Mucosa of rectum (tissue), 2 donors: ENCODE measurements around the gene NQO2.

Experiments
- H3K27ac ChIP-seq, 2 donors: one replicate each; pipeline ENCODE4 v1.7.0; 2013; ENCODE audit warnings: inconsistent platforms in 2 of 2, low read depth in 2 of 2, low read length in 2 of 2
- H3K27me3 ChIP-seq, 2 donors: one replicate each; pipeline ENCODE4 v1.7.0; 2013; ENCODE audit warnings: low read length in 2 of 2; ENCODE audit not compliant: control insufficient read depth in 2 of 2, insufficient read depth in 2 of 2
- H3K36me3 ChIP-seq, 2 donors: one replicate each; pipeline ENCODE4 v1.7.0; 2013; ENCODE audit warnings: low read length in 2 of 2; ENCODE audit not compliant: control insufficient read depth in 2 of 2, insufficient read depth in 2 of 2
- H3K4me1 ChIP-seq, 2 donors: one replicate each; pipeline ENCODE4 v1.7.0; 2013; ENCODE audit warnings: low read length in 2 of 2, mild to moderate bottlenecking in 1 of 2; ENCODE audit not compliant: control insufficient read depth in 2 of 2, insufficient read depth in 2 of 2
- H3K4me3 ChIP-seq, 2 donors: one replicate each; pipeline ENCODE4 v1.7.0; 2013; ENCODE audit warnings: low read length in 2 of 2
- H3K9ac ChIP-seq, 2 donors: one replicate each; pipeline ENCODE4 v1.7.0; 2013; ENCODE audit warnings: low read length in 2 of 2, low read depth in 1 of 2, mild to moderate bottlenecking in 1 of 2
- H3K9me3 ChIP-seq, 2 donors: one replicate each; pipeline ENCODE4 v1.7.0; 2013; ENCODE audit warnings: low read length in 2 of 2; ENCODE audit not compliant: control insufficient read depth in 2 of 2
- donor health status: healthy.
- donor health status: Normal muscosa, but diverticular disease.

Gene NQO2

GRCh38 chr6:2959909-2960719 is 39.6 kb upstream of the NQO2 start:
- H3K36me3 ChIP-seq: peaks cover 9 to 19% of the 10 kb centered on the region in 2 donors
- H3K9ac ChIP-seq: no peak overlapping the region
- H3K4me3 ChIP-seq: no peak overlapping the region
- H3K27me3 ChIP-seq: no peaks in the 10 kb centered on the region
- H3K4me1 ChIP-seq: peaks cover 18 to 29% of the 10 kb centered on the region in 2 donors
- H3K9me3 ChIP-seq: no peaks in the 10 kb centered on the region
- peak overlapping the region in 1 of 2 donors; percentile 32 for H3K27ac ChIP-seq

GRCh38 chr6:2960935-2961334 is 38.8 kb upstream of the NQO2 start:
- Histone ChIP-seq H3K4me1 (peaks cover 18 to 29% of the 10 kb centered on the region in 2 donors), H3K36me3 (peaks cover 10 to 18% of the 10 kb centered on the region in 2 donors), H3K27me3 (no peaks in the 10 kb centered on the region), H3K4me3 (no peak overlapping the region), H3K9ac (no peak overlapping the region), H3K9me3 (no peaks in the 10 kb centered on the region), H3K27ac (peak overlapping the region in 1 of 2 donors; percentile 32)

DNA sequence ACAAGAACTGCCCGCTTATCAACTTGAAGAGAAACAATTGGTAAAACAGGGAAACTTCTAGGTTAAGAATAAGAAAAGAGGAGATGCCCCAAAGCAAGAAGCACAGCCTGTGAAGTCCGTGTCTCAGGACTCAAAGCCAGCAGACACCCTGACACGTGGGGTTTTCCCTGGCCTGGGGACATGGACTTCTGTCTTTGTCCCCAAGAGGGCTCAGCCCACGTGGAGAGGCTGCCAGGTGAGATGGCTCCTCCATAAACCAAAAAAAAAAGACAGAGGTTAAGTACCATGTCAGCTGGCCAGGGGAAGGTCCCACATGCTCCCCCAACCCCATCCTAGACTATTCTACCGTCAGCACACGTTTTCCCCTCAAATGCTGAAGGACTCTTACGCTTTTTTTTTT is 38.2 kb upstream of the NQO2 start:
- Histone ChIP-seq H3K4me3 (peak overlapping the region; percentile 9 to 37), H3K9ac (peak overlapping the region in 1 of 2 donors; percentile 63), H3K27ac (peak overlapping the region; percentile 35 to 70), H3K27me3 (no peaks in the 10 kb centered on the region), H3K4me1 (peaks cover 18 to 29% of the 10 kb centered on the region in 2 donors), H3K36me3 (peaks cover 6 to 15% of the 10 kb centered on the region in 2 donors), H3K9me3 (no peaks in the 10 kb centered on the region)

- Histone ChIP-seq H3K4me1 (peaks cover 18 to 30% of the 10 kb centered on the region in 2 donors), H3K27me3 (no peaks in the 10 kb centered on the region), H3K36me3 (peaks cover 4 to 11% of the 10 kb centered on the region in 2 donors), H3K9ac (peak overlapping the region in 1 of 2 donors; percentile 63), H3K9me3 (no peaks in the 10 kb centered on the region), H3K4me3 (peak overlapping the region; percentile 9 to 37), H3K27ac (peak overlapping the region; percentile 35 to 70)
Observed at GRCh38 chr6:2962004-2962403, 37.7 kb upstream of the NQO2 start.

GRCh38 chr6:2962636-2963035 is 37.1 kb upstream of the NQO2 start:
- H3K9ac ChIP-seq: peak overlapping the region in 1 of 2 donors; percentile 63
- no peaks in the 10 kb centered on the region for H3K27me3 ChIP-seq
- H3K4me1 ChIP-seq: peaks cover 18 to 32% of the 10 kb centered on the region in 2 donors
- peaks cover 3 to 9% of the 10 kb centered on the region in 2 donors for H3K36me3 ChIP-seq
- peak overlapping the region in 1 of 2 donors; percentile 70 for H3K27ac ChIP-seq
- no peak overlapping the region for H3K4me3 ChIP-seq
- no peaks in the 10 kb centered on the region for H3K9me3 ChIP-seq

DNA sequence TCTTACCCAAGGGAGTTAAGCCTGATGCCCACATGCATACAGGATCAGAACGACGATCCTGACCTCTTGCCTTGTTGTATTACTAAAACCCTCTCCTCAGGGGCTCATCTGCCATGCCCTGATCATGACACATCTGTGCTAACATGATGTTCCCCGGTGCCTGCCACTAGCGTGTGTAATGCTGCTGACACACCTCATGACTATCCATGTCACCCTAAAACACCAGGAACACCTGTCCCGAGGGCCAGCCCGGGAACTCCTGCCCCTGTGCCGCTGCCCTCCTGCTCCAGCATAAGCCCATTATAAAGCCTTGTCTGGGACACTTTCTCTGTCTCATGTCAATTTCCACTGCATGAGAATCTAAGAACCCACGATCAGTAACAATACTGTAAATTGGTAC is 35.9 kb upstream of the NQO2 start:
- Histone ChIP-seq H3K4me1 (peaks cover 18 to 31% of the 10 kb centered on the region in 2 donors), H3K9me3 (no peaks in the 10 kb centered on the region), H3K27me3 (no peaks in the 10 kb centered on the region), H3K4me3 (no peak overlapping the region), H3K27ac (no peak overlapping the region), H3K9ac (no peak overlapping the region), H3K36me3 (peaks cover 3 to 6% of the 10 kb centered on the region in 2 donors)

DNA sequence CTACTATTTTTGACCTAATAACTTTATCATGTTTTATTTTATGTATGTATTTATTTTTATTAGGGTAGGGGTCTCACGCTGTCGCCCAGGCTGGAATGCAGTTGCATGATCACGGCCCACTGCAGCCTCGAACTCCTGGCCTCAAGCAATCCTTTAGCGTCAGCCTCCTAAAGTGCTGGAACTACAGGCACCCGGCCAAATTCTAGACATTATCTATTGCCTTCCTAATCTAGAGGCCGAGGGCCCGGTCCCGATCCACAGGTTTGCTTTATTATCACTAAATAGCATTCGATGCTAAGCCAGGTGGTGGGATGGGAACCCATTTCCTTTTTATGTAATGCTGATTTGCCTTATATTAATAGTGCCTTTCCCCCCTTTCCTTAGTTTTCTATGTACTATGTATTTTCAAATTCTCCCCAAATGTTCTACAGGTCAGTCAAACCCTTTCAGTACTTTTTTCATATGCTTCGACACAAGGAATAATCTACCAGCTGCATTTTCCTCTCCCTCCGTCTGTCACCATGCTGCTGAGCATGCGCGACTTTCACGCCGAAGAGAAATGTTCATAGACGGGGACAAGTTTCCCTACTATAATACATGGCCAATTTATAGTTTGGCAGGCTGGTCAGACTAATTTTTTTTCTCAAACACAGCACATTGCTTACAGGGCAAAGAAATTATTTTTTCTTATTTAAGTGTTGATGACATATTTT is 34.7 kb upstream of the NQO2 start:
- Histone ChIP-seq H3K27ac (no peak overlapping the region), H3K36me3 (peaks cover 1 to 3% of the 10 kb centered on the region in 2 donors), H3K9me3 (no peaks in the 10 kb centered on the region), H3K4me3 (no peak overlapping the region), H3K4me1 (peaks cover 18 to 35% of the 10 kb centered on the region in 2 donors), H3K9ac (no peak overlapping the region), H3K27me3 (no peaks in the 10 kb centered on the region)

- Histone ChIP-seq H3K4me3 (no peak overlapping the region), H3K27ac (no peak overlapping the region), H3K4me1 (peaks cover 11 to 31% of the 10 kb centered on the region in 2 donors), H3K36me3 (peaks cover 0 to 3% of the 10 kb centered on the region in 2 donors), H3K9ac (no peak overlapping the region), H3K9me3 (no peaks in the 10 kb centered on the region), H3K27me3 (no peaks in the 10 kb centered on the region)
Observed at GRCh38 chr6:2966347-2966746, 33.3 kb upstream of the NQO2 start.

DNA sequence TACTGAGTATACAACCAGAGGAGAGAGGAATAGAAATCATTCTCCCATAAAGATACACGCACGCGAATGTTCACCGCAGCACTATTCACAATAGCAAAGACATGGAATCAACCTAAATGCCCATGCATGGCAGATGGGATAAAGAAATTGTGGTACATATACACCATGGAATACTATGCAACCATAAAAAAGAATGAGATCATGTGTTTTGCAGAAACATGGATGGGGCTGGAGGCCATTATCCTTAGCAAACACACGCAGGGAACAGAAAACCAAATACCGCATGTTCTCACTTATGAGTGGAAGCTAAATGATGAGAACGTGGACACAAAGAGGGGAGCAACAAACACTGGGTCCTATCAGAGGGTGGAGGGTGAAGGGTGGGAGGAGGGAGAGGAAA is 31.8 kb upstream of the NQO2 start:
- no peak overlapping the region for H3K27ac ChIP-seq
- H3K36me3 ChIP-seq: peaks cover 0 to 3% of the 10 kb centered on the region in 2 donors
- H3K9me3 ChIP-seq: no peaks in the 10 kb centered on the region
- H3K4me1 ChIP-seq: peaks cover 2 to 22% of the 10 kb centered on the region in 2 donors
- H3K27me3 ChIP-seq: no peaks in the 10 kb centered on the region
- H3K9ac ChIP-seq: no peak overlapping the region
- no peak overlapping the region for H3K4me3 ChIP-seq

- Histone ChIP-seq H3K27me3 (no peaks in the 10 kb centered on the region), H3K4me1 (peaks cover 2 to 21% of the 10 kb centered on the region in 2 donors), H3K9me3 (no peaks in the 10 kb centered on the region), H3K27ac (no peak overlapping the region), H3K36me3 (peaks cover 0 to 3% of the 10 kb centered on the region in 2 donors), H3K4me3 (no peak overlapping the region), H3K9ac (no peak overlapping the region)
Observed at GRCh38 chr6:2968600-2969135, 31.0 kb upstream of the NQO2 start.
